T-helper 9 cell (primary cell): ENCODE measurements around the gene PTF1A.

Source experiments
- DNase-seq: peaks from one replicate; pipeline ENCODE4 v3.0.0-alpha.2; 2020
- total RNA-seq, 2 donors: gene quantifications; one replicate each; lab custom pipeline; 2026; lab: John Stamatoyannopoulos, UW

Gene PTF1A
- total RNA-seq = 0 reads per million in 2 donors

- no peak for DNase-seq
Measured at GRCh38 chr10:23191764-23192711, at the start of gene PTF1A. PTF1A (plus strand) TSS chr10:23192312; CDS start chr10:23192531, 219 bp downstream.

GRCh38 chr10:23146258-23146657, 45.9 kb upstream of the PTF1A start:
- no peak for DNase-seq

GRCh38 chr10:23147035-23147434, 45.1 kb upstream of the PTF1A start:
- no peak for DNase-seq

- DNase-seq = no peak
Measured at GRCh38 chr10:23148214-23148613, 43.9 kb upstream of the PTF1A start.

GRCh38 chr10:23150091-23150490, 42.0 kb upstream of the PTF1A start:
- no peak for DNase-seq

- DNase-seq = no peak
Measured at GRCh38 chr10:23150610-23151009, 41.5 kb upstream of the PTF1A start.

- DNase-seq = no peak
Measured at GRCh38 chr10:23151071-23151470, 41.0 kb upstream of the PTF1A start.

GRCh38 chr10:23155169-23155568, 36.9 kb upstream of the PTF1A start:
- DNase-seq = no peak

- no peak for DNase-seq
Measured at GRCh38 chr10:23156447-23157150, 35.5 kb upstream of the PTF1A start.

- no peak for DNase-seq
Measured at GRCh38 chr10:23157239-23157681, 34.9 kb upstream of the PTF1A start.

GRCh38 chr10:23157691-23158369, 34.3 kb upstream of the PTF1A start:
- DNase-seq = no peak

- DNase-seq = peak; percentile 4
Measured at GRCh38 chr10:23158370-23158769, 33.7 kb upstream of the PTF1A start.

- no peak for DNase-seq
Measured at GRCh38 chr10:23171232-23171876, 20.8 kb upstream of the PTF1A start.

- DNase-seq = no peak
Measured at GRCh38 chr10:23172429-23173213, 19.5 kb upstream of the PTF1A start.

- DNase-seq = no peak
Measured at GRCh38 chr10:23173214-23174073, 18.7 kb upstream of the PTF1A start.

- DNase-seq = no peak
Measured at GRCh38 chr10:23174074-23174976, 17.8 kb upstream of the PTF1A start.

GRCh38 chr10:23174977-23175512, 17.1 kb upstream of the PTF1A start:
- no peak for DNase-seq

GRCh38 chr10:23186178-23186577, 5.9 kb upstream of the PTF1A start:
- DNase-seq = no peak

GRCh38 chr10:23186697-23187096, 5.4 kb upstream of the PTF1A start:
- no peak for DNase-seq
